GM12873 (cell line): ENCODE data around the gene ATP5MC3.

Experiments used
- TF ChIP-seq, protein P1 (sequence below): IDR thresholded peaks from 2 replicates; pipeline ENCODE4 v1.5.1; 2012; ENCODE audit warnings: low read depth, mild to moderate bottlenecking, moderate library complexity, low read length, control low read depth; ENCODE audit not compliant: insufficient read depth; ENCODE audit errors: missing control alignments

The ATP5MC3 gene

DNA sequence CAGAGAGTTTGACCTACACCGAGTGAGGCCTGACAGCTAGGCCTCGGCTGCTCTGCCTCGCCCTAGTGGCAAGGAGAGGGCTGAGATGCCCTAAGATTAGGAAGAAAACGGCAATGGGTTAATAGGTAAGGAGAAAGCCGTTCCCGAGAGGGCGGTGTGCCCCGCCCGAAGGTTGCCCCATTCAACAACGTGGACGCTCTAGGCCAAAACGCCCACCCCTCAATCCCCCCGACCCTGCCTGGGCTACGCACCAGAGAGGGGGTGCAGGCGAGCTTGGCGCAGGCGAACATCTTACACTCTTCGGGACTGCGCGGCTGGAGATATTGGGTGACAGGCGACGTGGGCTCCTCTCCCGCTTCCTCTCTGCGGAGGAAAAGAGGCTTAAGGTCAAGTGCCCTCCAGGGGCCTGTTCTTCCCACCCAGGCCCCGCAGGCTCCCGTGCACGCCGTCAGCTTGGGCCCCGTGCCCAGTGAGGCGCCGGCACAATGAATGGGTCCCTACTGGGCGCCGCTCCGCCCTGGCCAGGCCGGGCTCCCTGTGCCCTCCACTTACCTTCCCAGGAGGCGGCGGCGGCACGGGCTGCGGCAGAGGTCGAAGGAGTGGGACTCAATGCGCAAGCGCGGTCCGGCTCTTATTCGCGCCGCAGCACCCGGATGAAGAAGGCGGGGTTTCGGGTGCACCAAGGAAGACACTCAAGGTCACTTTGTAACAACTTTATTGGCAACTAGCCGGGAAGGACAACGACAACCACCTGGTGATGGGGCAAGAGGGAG is at the start of gene ATP5MC3:
ATP5MC3 (minus strand) TSS at position 607 of the 773 bp plus-strand sequence; CDS start at position 290, 317 bp downstream.
- TF ChIP-seq, protein P1, sequence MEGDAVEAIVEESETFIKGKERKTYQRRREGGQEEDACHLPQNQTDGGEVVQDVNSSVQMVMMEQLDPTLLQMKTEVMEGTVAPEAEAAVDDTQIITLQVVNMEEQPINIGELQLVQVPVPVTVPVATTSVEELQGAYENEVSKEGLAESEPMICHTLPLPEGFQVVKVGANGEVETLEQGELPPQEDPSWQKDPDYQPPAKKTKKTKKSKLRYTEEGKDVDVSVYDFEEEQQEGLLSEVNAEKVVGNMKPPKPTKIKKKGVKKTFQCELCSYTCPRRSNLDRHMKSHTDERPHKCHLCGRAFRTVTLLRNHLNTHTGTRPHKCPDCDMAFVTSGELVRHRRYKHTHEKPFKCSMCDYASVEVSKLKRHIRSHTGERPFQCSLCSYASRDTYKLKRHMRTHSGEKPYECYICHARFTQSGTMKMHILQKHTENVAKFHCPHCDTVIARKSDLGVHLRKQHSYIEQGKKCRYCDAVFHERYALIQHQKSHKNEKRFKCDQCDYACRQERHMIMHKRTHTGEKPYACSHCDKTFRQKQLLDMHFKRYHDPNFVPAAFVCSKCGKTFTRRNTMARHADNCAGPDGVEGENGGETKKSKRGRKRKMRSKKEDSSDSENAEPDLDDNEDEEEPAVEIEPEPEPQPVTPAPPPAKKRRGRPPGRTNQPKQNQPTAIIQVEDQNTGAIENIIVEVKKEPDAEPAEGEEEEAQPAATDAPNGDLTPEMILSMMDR: peak; percentile 43

DNA sequence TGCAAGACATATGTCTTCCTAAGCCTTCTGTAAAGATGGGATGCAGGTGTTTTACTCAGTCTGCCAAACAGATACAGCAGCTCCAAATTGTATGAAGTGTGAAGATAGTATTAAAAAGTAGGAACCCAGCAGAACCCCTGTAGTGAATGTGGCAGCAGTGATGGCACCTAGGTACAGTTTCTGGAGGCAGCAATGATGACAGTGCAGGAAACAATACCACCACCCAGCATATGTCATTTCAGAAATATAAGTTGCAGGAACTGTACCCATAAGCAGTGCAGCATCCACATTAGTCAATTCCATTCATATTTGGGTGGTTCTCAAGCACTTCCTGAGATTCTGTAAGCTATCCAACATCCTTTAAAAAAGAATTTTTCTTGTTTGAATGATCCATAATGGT is 46.7 kb upstream of the ATP5MC3 start:
- TF ChIP-seq, protein P1: no peak

DNA sequence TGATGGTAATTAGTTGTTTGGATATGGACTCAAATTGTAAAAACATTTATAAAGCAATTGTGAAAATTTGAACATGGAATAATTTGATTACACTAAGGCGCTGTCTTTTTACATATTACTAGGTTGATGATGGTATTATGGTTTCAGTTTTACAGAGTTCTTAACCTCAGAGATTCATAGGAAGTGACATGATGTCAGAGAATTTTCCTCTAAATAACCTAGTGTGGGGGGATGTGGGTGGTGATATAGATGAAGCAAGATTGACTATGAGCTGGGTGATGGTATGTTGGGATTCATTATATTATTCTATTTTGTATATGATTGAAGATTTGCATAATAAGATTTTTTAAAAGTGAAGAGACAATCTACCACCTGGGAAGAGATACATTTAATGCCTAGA is 45.9 kb upstream of the ATP5MC3 start:
- TF ChIP-seq, protein P1: no peak

GRCh38 chr2:175220075-175220474 is 38.6 kb upstream of the ATP5MC3 start:
- TF ChIP-seq, protein P1: no peak

DNA sequence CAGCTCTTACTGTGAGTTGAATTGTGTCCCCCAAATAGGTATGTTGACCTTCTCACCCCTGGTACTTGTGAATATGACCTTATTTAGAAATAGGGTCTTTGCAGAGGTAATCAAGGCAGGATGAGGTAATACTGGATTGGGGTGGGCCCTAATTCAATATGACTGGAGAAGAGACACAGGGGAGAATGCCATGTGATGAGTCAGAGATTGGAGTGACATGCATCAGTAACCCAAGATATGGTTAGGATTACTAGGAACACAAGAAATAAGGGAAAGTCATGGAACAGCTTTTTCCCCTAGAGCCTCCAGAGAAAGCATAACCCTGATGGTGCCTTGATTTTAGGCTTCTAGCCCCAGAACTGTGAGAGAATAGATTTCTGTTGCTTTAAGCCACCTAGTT is 37.0 kb upstream of the ATP5MC3 start:
- TF ChIP-seq, protein P1: no peak

DNA sequence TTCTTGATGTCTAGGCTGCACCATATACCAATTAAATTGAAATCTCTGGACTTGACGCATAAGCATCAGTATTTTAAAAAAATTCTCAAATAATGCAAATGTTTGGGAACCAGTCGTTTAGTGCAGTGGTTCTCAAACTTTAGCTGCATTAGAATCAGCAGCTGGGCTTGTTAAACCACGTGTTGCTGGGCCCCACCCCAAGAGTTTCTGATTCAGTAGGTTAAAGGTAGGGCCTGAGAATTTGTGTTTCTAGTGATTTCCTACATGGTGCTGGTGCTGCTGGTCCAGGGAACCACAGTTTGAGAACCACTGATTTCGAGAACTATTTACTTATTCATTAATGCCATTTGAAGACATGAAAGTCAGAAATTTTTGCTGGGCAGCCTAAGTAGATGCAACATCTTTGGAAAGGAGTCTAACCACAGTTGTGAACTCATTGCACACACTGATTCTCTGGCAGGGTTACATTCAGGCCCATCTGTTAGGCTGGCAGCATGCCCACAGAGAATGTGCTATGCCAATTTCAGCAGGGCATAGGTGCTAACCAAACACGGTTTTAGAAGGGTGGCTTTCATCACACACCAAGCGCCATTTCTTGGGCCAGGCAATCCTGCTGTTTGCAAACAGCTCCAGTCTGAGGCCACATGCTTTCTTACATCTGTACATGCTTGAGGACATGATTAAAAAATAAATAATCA is 26.4 kb upstream of the ATP5MC3 start:
- TF ChIP-seq, protein P1: no peak

GRCh38 chr2:175206866-175207265 is 25.4 kb upstream of the ATP5MC3 start:
- TF ChIP-seq, protein P1: no peak
